Kidney (tissue), 14 donors: ENCODE measurements around the gene GJA10. TPM values are rescaled to one million over a fixed set of nuclear protein-coding genes. Genes with fewer than 3 reads are reported as not detected.

Experiments
- DNase-seq, 5 donors: peaks; one replicate each; pipeline ENCODE4 v3.0.0-alpha.2; 2013 to 2020
- FAIRE-seq: peaks from 2 replicates; lab custom pipeline; 2012; peaks lifted over from hg19 to GRCh38; lab: Jason Lieb, UNC
- H3K27ac ChIP-seq, 2 donors: one replicate each; pipeline ENCODE4 v1.7.0; 2013; ENCODE audit warnings: low read depth in 2 of 2, low read length in 2 of 2, inconsistent platforms in 1 of 2
- H3K27me3 ChIP-seq: one replicate; pipeline ENCODE4 v1.7.1; 2013; ENCODE audit warnings: low read length, inconsistent platforms; ENCODE audit not compliant: control insufficient read depth, insufficient read depth
- H3K36me3 ChIP-seq, 3 donors: one replicate each; pipeline versions ENCODE4 v1.7.0 to v1.7.1; 2013; ENCODE audit warnings: low read length in 3 of 3, control low read depth in 1 of 3, inconsistent platforms in 1 of 3; ENCODE audit not compliant: insufficient read depth in 3 of 3, control insufficient read depth in 2 of 3
- H3K4me1 ChIP-seq, 3 donors: one replicate each; pipeline versions ENCODE4 v1.7.0 to v1.7.1; 2013; ENCODE audit warnings: low read length in 3 of 3, inconsistent platforms in 1 of 3, low read depth in 1 of 3; ENCODE audit not compliant: control insufficient read depth in 2 of 3, insufficient read depth in 2 of 3
- H3K4me3 ChIP-seq, 3 donors: one replicate each; pipeline versions ENCODE4 v1.7.0 to v1.8.1; 2013; ENCODE audit warnings: low read length in 3 of 3, control low read depth in 1 of 3, inconsistent platforms in 1 of 3
- H3K9ac ChIP-seq, 3 donors: one replicate each; pipeline versions ENCODE4 v1.7.0 to v1.7.1; 2013; ENCODE audit warnings: low read length in 3 of 3, control low read depth in 1 of 3, inconsistent platforms in 1 of 3
- H3K9me3 ChIP-seq, 3 donors: one replicate each; pipeline versions ENCODE4 v1.7.0 to v1.7.1; 2013; ENCODE audit warnings: low read length in 3 of 3, control low read depth in 1 of 3, inconsistent platforms in 1 of 3; ENCODE audit not compliant: control insufficient read depth in 2 of 3, insufficient read depth in 1 of 3
- intact Hi-C: fragments of 100-400 bp; cut with DNase I; formaldehyde crosslinking; loops from one replicate; pipeline ENCODE4 v1.11.1; 2022
- polyA plus RNA-seq: library from polyadenylated mRNA; stranded (reverse); fragments of 350-450 nt; fragmentation: Illumina TruSeq; extraction: RNeasy Lipid Tissue Mini Kit (QIAGEN cat#74804); gene quantifications from one replicate; pipeline ENCODE4 v1.2.3, GENCODE V29; 2014; ENCODE audit warnings: low read depth, low replicate concordance; ENCODE audit not compliant: insufficient read depth
- total RNA-seq: library from RNA; stranded (reverse); fragmentation: NEBNext Ultra II Directional; extraction: Animal tissue kit (Norgen Biotek cat#: 25700); gene quantifications from one replicate; pipeline ENCODE4 v1.2.1, GENCODE V29; 2021
- TF ChIP-seq, protein P1 (sequence below): IDR thresholded peaks from 3 replicates; pipeline ENCODE4 v1.5.1; 2012; ENCODE audit warnings: mild to moderate bottlenecking, moderate library complexity, borderline replicate concordance; ENCODE audit not compliant: insufficient read depth; ENCODE audit errors: extremely low read depth
- donor health status: control.
- donor health status: control.
- donor health status: control.
- donor health status: control.
- donor health status: control.
- donor health status: DM: yes; HTN: yes; CAD: no.
- donor health status: Normal renal cell carcinoma (clear cell type).

Gene GJA10
- total and polyA plus RNA-seq, 2 donors from 2014 or later, result not detected

DNA sequence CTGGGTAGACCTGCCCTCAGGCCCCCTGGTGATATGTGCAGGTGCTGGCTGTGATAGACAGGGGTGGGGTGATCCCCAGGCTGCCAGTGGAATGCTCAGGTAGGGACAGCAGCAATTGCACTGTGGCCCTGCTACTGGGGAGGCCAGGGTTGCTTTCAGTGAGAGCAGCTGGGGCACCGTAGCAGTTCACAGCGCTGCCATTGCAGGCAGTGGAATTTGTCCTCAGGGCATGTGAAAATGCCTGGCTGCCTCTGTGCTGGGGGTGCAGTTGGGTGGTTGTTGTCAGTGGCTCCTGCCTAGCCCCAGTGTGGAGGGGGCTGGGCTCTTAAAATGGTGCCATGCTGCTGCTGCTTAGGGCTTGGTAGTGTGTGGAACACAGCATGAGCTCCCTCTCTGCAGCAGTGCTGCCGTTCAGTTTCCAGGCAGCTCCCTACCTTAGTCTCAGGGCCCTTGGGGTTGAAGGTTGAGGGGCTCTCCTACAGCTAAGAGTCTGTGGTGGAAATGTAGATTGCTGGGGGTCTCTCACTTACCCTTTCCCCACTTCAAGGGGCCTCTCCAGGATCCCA, 23.6 kb downstream of the GJA10 start:
- Histone ChIP-seq H3K4me1 (no peaks in the 10 kb centered on the region), H3K9me3 (peaks cover 0 to 3% (median 0%) of the 10 kb centered on the region in 3 donors), H3K9ac (no peak overlapping the region), H3K27me3 (no peaks in the 10 kb centered on the region), H3K4me3 (no peak overlapping the region), H3K36me3 (no peaks in the 10 kb centered on the region), H3K27ac (no peak overlapping the region)
- DNase-seq, result no peak
- FAIRE-seq, result no peak
- TF ChIP-seq, protein P1, sequence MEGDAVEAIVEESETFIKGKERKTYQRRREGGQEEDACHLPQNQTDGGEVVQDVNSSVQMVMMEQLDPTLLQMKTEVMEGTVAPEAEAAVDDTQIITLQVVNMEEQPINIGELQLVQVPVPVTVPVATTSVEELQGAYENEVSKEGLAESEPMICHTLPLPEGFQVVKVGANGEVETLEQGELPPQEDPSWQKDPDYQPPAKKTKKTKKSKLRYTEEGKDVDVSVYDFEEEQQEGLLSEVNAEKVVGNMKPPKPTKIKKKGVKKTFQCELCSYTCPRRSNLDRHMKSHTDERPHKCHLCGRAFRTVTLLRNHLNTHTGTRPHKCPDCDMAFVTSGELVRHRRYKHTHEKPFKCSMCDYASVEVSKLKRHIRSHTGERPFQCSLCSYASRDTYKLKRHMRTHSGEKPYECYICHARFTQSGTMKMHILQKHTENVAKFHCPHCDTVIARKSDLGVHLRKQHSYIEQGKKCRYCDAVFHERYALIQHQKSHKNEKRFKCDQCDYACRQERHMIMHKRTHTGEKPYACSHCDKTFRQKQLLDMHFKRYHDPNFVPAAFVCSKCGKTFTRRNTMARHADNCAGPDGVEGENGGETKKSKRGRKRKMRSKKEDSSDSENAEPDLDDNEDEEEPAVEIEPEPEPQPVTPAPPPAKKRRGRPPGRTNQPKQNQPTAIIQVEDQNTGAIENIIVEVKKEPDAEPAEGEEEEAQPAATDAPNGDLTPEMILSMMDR, result no peak
- intact Hi-C loops, result no loop called here

DNA sequence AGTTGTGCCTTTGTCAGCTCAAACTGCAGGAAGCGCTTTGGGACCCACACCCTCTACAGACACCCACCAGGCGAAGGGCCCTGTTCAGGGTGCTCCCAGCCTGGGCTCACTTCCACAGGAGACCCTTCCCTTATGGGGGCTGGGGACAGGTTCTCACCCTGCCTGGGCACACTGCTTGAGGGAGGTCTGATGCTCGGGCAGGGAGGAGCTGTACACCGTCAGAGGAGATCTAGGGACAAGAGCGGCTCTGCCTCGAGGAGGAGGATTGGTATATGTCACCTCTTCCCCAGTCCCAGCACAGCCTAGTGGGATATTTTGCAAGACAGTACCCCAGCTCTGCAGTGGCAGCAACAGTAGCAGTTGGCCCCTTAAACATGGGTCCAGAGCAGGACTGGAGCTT, 26.9 kb downstream of the GJA10 start:
- intact Hi-C loops, result no loop called here
- H3K27me3 ChIP-seq, result no peaks in the 10 kb centered on the region
- no peak for DNase-seq
- TF ChIP-seq, protein P1, result no peak
- H3K36me3 ChIP-seq, result no peaks in the 10 kb centered on the region
- peaks cover 0 to 2% (median 0%) of the 10 kb centered on the region in 3 donors for H3K9me3 ChIP-seq
- no peak overlapping the region for H3K27ac ChIP-seq
- no peak overlapping the region for H3K4me3 ChIP-seq
- no peak overlapping the region for H3K9ac ChIP-seq
- FAIRE-seq, result no peak
- H3K4me1 ChIP-seq, result no peaks in the 10 kb centered on the region

DNA sequence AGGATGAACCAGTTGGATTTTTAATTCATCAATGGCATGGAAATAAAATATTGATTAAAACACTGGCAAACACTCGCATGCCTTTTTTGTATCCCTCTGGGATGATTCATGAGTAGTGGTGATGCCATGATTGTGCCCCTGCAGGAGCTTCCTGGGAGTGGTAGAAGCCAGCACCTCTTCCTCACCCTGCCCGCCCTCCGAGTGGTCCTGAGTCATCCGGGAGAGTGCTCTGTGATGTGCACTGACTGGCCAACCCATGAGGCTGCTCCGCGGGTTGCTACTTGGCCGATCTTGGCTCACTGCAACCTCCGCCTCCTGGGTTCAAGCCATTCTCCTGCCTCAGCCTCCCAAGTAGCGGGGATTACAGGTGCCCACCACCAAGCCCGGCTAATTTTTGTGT, 27.4 kb downstream of the GJA10 start:
- intact Hi-C loops, result no loop called here

More for the DNA sequence above, 27.4 kb downstream of the GJA10 start:
- TF ChIP-seq, protein P1, result no peak
- no peaks in the 10 kb centered on the region for H3K27me3 ChIP-seq
- no peaks in the 10 kb centered on the region for H3K4me1 ChIP-seq
- FAIRE-seq, result no peak
- H3K36me3 ChIP-seq, result no peaks in the 10 kb centered on the region
- H3K9me3 ChIP-seq, result no peaks in the 10 kb centered on the region
- no peak overlapping the region for H3K4me3 ChIP-seq
- no peak overlapping the region for H3K27ac ChIP-seq
- no peak overlapping the region for H3K9ac ChIP-seq
- no peak for DNase-seq
